DOHH2 (cell line): ENCODE measurements around the gene MGLL.

Experiments
- H3F3A ChIP-seq: fragments of 200-600 bp; sonication (generic), shearing (Covaris generic); 2 replicates; pipeline ENCODE4 v1.6.0; 2016; ENCODE audit warnings: antibody characterized with exemption, mild to moderate bottlenecking; ENCODE audit not compliant: control insufficient read depth, insufficient read depth
- H3K27ac ChIP-seq: fragments of 200-600 bp; sonication (generic); 2 replicates; pipeline ENCODE4 v1.5.1; 2014; ENCODE audit warnings: low read depth, mild to moderate bottlenecking, low read length, moderate library complexity
- H3K27me3 ChIP-seq: fragments of 200-600 bp; sonication (generic); 2 replicates; pipeline ENCODE4 v1.6.1; 2014; ENCODE audit warnings: mild to moderate bottlenecking, low read length, mixed read lengths; ENCODE audit not compliant: control insufficient read depth
- H3K36me3 ChIP-seq: fragments of 200-600 bp; sonication (generic); 2 replicates; pipeline ENCODE4 v1.6.1; 2014; ENCODE audit warnings: mild to moderate bottlenecking, low read length, moderate library complexity, mixed read lengths; ENCODE audit not compliant: control insufficient read depth
- H3K4me1 ChIP-seq: fragments of 200-600 bp; sonication (generic); 2 replicates; pipeline ENCODE4 v1.6.1; 2014; ENCODE audit warnings: mild to moderate bottlenecking, low read length, mixed read lengths; ENCODE audit not compliant: control insufficient read depth
- H3K4me2 ChIP-seq: fragments of 200-600 bp; sonication (generic); 2 replicates; pipeline ENCODE4 v1.6.0; 2014; ENCODE audit warnings: mild to moderate bottlenecking, low read length, moderate library complexity
- H3K4me3 ChIP-seq: fragments of 200-600 bp; sonication (generic); 2 replicates; pipeline ENCODE4 v1.5.1; 2014; ENCODE audit warnings: mild to moderate bottlenecking, low read length, mixed read lengths
- H3K79me2 ChIP-seq: fragments of 200-600 bp; sonication (generic); 2 replicates; pipeline ENCODE4 v1.6.1; 2014; ENCODE audit warnings: mild to moderate bottlenecking, low read length, mixed read lengths; ENCODE audit not compliant: control insufficient read depth
- H3K9me2 ChIP-seq: fragments of 200-600 bp; sonication (generic); replicated peaks from 2 replicates; pipeline ENCODE4 v1.6.1; 2014; ENCODE audit warnings: mild to moderate bottlenecking, low read length, mixed read lengths; ENCODE audit not compliant: control insufficient read depth
- H3K9me3 ChIP-seq: fragments of 200-600 bp; sonication (generic); 2 replicates; pipeline ENCODE4 v1.6.1; 2014; ENCODE audit warnings: antibody characterized with exemption, low read length, mixed read lengths; ENCODE audit not compliant: control insufficient read depth, insufficient read depth
- H4K20me1 ChIP-seq: fragments of 200-600 bp; sonication (generic); 2 replicates; pipeline ENCODE4 v1.6.0; 2014; ENCODE audit warnings: low read depth, mild to moderate bottlenecking, antibody characterized with exemption, low read length, moderate library complexity; ENCODE audit not compliant: control insufficient read depth, insufficient read depth
- EZH2phosphoT487 ChIP-seq: fragments of 200-600 bp; sonication (generic); IDR thresholded peaks from 2 replicates; pipeline ENCODE4 v1.6.1; 2017; ENCODE audit warnings: borderline replicate concordance, mild to moderate bottlenecking, antibody characterized with exemption, low read length, moderate library complexity, mixed read lengths
- TF ChIP-seq, protein P1 (sequence below): fragments of 200-600 bp; sonication (generic); IDR thresholded peaks from one replicate; pipeline ENCODE4 v1.5.1; 2014; ENCODE audit warnings: antibody characterized with exemption, mild to moderate bottlenecking, low read depth, low read length; ENCODE audit not compliant: poor library complexity, severe bottlenecking

MGLL gene

GRCh38 chr3:127717357-127718244 lies 104.7 kb downstream of the MGLL start:
- no peak overlapping the region for H3K4me3 ChIP-seq
- no peaks in the 10 kb centered on the region for H4K20me1 ChIP-seq
- H3K27ac ChIP-seq = no peak overlapping the region
- H3K79me2 ChIP-seq = no peaks in the 10 kb centered on the region
- H3K4me2 ChIP-seq = no peak overlapping the region
- H3K4me1 ChIP-seq = no peaks in the 10 kb centered on the region
- no peaks in the 10 kb centered on the region; the same call in 1 of the 2 replicates for H3K27me3 ChIP-seq
- no peaks in the 10 kb centered on the region for H3F3A ChIP-seq
- TF ChIP-seq, protein P1, sequence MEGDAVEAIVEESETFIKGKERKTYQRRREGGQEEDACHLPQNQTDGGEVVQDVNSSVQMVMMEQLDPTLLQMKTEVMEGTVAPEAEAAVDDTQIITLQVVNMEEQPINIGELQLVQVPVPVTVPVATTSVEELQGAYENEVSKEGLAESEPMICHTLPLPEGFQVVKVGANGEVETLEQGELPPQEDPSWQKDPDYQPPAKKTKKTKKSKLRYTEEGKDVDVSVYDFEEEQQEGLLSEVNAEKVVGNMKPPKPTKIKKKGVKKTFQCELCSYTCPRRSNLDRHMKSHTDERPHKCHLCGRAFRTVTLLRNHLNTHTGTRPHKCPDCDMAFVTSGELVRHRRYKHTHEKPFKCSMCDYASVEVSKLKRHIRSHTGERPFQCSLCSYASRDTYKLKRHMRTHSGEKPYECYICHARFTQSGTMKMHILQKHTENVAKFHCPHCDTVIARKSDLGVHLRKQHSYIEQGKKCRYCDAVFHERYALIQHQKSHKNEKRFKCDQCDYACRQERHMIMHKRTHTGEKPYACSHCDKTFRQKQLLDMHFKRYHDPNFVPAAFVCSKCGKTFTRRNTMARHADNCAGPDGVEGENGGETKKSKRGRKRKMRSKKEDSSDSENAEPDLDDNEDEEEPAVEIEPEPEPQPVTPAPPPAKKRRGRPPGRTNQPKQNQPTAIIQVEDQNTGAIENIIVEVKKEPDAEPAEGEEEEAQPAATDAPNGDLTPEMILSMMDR = no peak
- TF ChIP-seq EZH2phosphoT487 = no peak
- no peaks in the 10 kb centered on the region for H3K9me3 ChIP-seq
- no peaks in the 10 kb centered on the region for H3K36me3 ChIP-seq
- H3K9me2 ChIP-seq = no peaks in the 10 kb centered on the region

DNA sequence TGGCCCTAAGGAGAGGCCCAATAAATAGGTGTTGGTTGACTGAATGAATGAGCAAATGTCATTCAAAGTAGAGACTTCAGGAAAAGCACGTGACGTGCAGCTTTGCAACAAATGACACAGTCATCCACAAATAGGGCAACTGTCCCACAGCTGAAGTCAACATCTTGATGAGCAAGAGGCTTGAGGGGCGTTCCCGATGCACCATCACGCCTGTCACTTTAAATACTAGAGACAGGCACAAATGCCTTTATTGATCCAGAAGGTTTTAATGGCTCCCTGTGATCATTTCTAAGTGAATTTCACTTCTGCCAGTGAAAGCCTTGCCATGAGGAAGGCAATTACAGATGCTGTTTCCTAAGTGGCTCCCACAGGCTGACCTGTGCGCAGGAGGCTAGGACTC lies 105.9 kb downstream of the MGLL start:
- Histone ChIP-seq H3K4me3 (no peak overlapping the region), H3K4me2 (no peak overlapping the region), H3K9me3 (no peaks in the 10 kb centered on the region), H3K36me3 (no peaks in the 10 kb centered on the region), H4K20me1 (no peaks in the 10 kb centered on the region), H3K27me3 (no peaks in the 10 kb centered on the region; the same call in 1 of the 2 replicates), H3K27ac (no peak overlapping the region), H3K4me1 (no peaks in the 10 kb centered on the region), H3F3A (no peaks in the 10 kb centered on the region), H3K9me2 (no peaks in the 10 kb centered on the region), H3K79me2 (no peaks in the 10 kb centered on the region)
- TF ChIP-seq, protein P1 = no peak
- no peak for TF ChIP-seq EZH2phosphoT487

- H3K79me2 ChIP-seq = no peaks in the 10 kb centered on the region
- TF ChIP-seq, protein P1 = no peak
- TF ChIP-seq EZH2phosphoT487 = no peak
- no peaks in the 10 kb centered on the region for H3K9me2 ChIP-seq
- no peak overlapping the region for H3K4me3 ChIP-seq
- no peaks in the 10 kb centered on the region for H3K36me3 ChIP-seq
- H3K4me1 ChIP-seq = no peaks in the 10 kb centered on the region
- H4K20me1 ChIP-seq = no peaks in the 10 kb centered on the region
- H3K9me3 ChIP-seq = no peaks in the 10 kb centered on the region
- no peaks in the 10 kb centered on the region for H3F3A ChIP-seq
- no peak overlapping the region for H3K4me2 ChIP-seq
- no peak overlapping the region for H3K27ac ChIP-seq
- H3K27me3 ChIP-seq = no peaks in the 10 kb centered on the region; the same call in 1 of the 2 replicates
These were observed 106.8 kb downstream of the MGLL start for GRCh38 chr3:127715532-127715931.
